SU-DHL-6 (cell line): ENCODE measurements around the gene CDH11.

ENCODE experiments used
- H2AFZ ChIP-seq: fragments of 200-600 bp; sonication (generic); 2 replicates; pipeline ENCODE4 v1.6.1; 2014; ENCODE audit warnings: low read depth, mild to moderate bottlenecking, moderate library complexity, mixed read lengths, antibody characterized with exemption, low read length; ENCODE audit not compliant: severe bottlenecking
- H3F3A ChIP-seq: fragments of 200-600 bp; shearing (Covaris generic); 2 replicates; pipeline ENCODE4 v1.6.0; 2016; ENCODE audit warnings: antibody characterized with exemption, mild to moderate bottlenecking; ENCODE audit not compliant: insufficient read depth
- H3K27ac ChIP-seq: fragments of 200-600 bp; sonication (generic); 2 replicates; pipeline ENCODE4 v1.5.1; 2016; ENCODE audit warnings: low read depth, mild to moderate bottlenecking, low read length, moderate library complexity, mixed read lengths
- H3K27me3 ChIP-seq: fragments of 200-600 bp; sonication (generic), shearing (Covaris generic); 2 replicates; pipeline ENCODE4 v1.6.0; 2014; ENCODE audit warnings: mild to moderate bottlenecking, low read length
- H3K36me3 ChIP-seq: fragments of 200-600 bp; sonication (generic); 2 replicates; pipeline ENCODE4 v1.6.1; 2014; ENCODE audit warnings: mild to moderate bottlenecking, low read length, mixed read lengths
- H3K4me2 ChIP-seq: fragments of 300-600, 200-600 bp; shearing (Covaris generic), sonication (generic); 2 replicates; pipeline ENCODE4 v1.6.0; 2014; ENCODE audit warnings: low read length, low read depth, mild to moderate bottlenecking; ENCODE audit not compliant: poor library complexity, severe bottlenecking
- H3K4me3 ChIP-seq: fragments of 200-600 bp; sonication (generic); 2 replicates; pipeline ENCODE4 v1.5.1; 2014; ENCODE audit warnings: antibody characterized with exemption, low read length, mild to moderate bottlenecking, mixed read lengths; ENCODE audit not compliant: insufficient read depth, poor library complexity, severe bottlenecking
- H3K79me2 ChIP-seq: fragments of 200-600 bp; sonication (generic); 2 replicates; pipeline ENCODE4 v1.6.1; 2014; ENCODE audit warnings: mild to moderate bottlenecking, low read length, moderate library complexity; ENCODE audit not compliant: insufficient read depth
- H3K9ac ChIP-seq: fragments of 200-600 bp; sonication (generic); 2 replicates; pipeline ENCODE4 v1.7.0; 2014; ENCODE audit warnings: mild to moderate bottlenecking, low read length
- H3K9me2 ChIP-seq: fragments of 200-600 bp; sonication (generic); replicated peaks from 2 replicates; pipeline ENCODE4 v1.6.1; 2014; ENCODE audit warnings: low read length; ENCODE audit not compliant: insufficient read depth
- H3K9me3 ChIP-seq: fragments of 200-600 bp; sonication (generic); 2 replicates; pipeline ENCODE4 v1.6.1; 2014; ENCODE audit warnings: low read length, mixed read lengths; ENCODE audit not compliant: insufficient read depth
- H4K20me1 ChIP-seq: fragments of 200-600 bp; sonication (generic); 2 replicates; pipeline ENCODE4 v1.6.1; 2014; ENCODE audit warnings: low read depth, mild to moderate bottlenecking, antibody characterized with exemption, low read length, moderate library complexity, mixed read lengths
- CTCF ChIP-seq: fragments of 200-600 bp; sonication (generic); IDR thresholded peaks from one replicate; pipeline ENCODE4 v1.5.1; 2017; ENCODE audit warnings: antibody characterized with exemption, mild to moderate bottlenecking, low read length, moderate library complexity; ENCODE audit not compliant: insufficient read depth, poor library complexity, severe bottlenecking
- EZH2phosphoT487 ChIP-seq: fragments of 200-600 bp; sonication (generic), shearing (Covaris generic); conservative IDR thresholded peaks from 2 replicates; pipeline ENCODE4 v1.6.1; 2018; ENCODE audit warnings: mild to moderate bottlenecking, antibody characterized with exemption, low read length, moderate library complexity, mixed read lengths

Gene CDH11

DNA sequence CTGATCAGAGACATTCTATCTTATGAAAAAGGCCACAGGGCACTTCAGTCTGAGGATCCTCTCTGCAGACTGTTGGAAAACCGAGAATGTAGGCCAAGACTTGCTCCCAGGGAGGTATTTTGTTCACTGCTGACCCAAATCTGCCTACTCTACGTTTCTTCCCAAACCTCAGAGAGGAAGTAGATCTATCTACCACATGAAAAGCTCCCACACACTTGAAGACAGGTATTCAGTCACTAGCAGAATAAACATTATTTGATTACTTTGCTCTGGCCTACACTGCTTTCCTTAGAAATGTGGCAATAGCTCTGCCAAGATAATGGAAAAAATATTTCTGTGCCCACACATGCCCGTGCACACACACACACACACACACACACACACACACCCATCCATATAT is 164.6 kb downstream of the CDH11 start:
- H3F3A ChIP-seq: no peaks in the 10 kb centered on the region
- H3K36me3 ChIP-seq: no peaks in the 10 kb centered on the region
- no peaks in the 10 kb centered on the region for H3K9me3 ChIP-seq
- no peaks in the 10 kb centered on the region for H3K9me2 ChIP-seq
- H3K27me3 ChIP-seq: no peaks in the 10 kb centered on the region
- no peak overlapping the region for H2AFZ ChIP-seq
- H3K4me3 ChIP-seq: no peak overlapping the region
- H4K20me1 ChIP-seq: no peaks in the 10 kb centered on the region
- H3K27ac ChIP-seq: no peak overlapping the region
- TF ChIP-seq CTCF: no peak
- no peak for TF ChIP-seq EZH2phosphoT487
- no peaks in the 10 kb centered on the region for H3K79me2 ChIP-seq
- no peak overlapping the region for H3K4me2 ChIP-seq
- no peak overlapping the region for H3K9ac ChIP-seq

GRCh38 chr16:64952177-64952576 is 169.7 kb downstream of the CDH11 start:
- no peaks in the 10 kb centered on the region for H3K9me2 ChIP-seq
- no peak overlapping the region for H3K4me2 ChIP-seq
- H3K9me3 ChIP-seq: no peaks in the 10 kb centered on the region
- no peak overlapping the region for H2AFZ ChIP-seq
- TF ChIP-seq EZH2phosphoT487 (no peak), CTCF (no peak)
- no peaks in the 10 kb centered on the region for H4K20me1 ChIP-seq
- no peak overlapping the region for H3K4me3 ChIP-seq
- H3K79me2 ChIP-seq: no peaks in the 10 kb centered on the region
- no peak overlapping the region for H3K27ac ChIP-seq
- no peaks in the 10 kb centered on the region for H3K36me3 ChIP-seq
- no peaks in the 10 kb centered on the region for H3F3A ChIP-seq
- no peak overlapping the region for H3K9ac ChIP-seq
- no peaks in the 10 kb centered on the region for H3K27me3 ChIP-seq

DNA sequence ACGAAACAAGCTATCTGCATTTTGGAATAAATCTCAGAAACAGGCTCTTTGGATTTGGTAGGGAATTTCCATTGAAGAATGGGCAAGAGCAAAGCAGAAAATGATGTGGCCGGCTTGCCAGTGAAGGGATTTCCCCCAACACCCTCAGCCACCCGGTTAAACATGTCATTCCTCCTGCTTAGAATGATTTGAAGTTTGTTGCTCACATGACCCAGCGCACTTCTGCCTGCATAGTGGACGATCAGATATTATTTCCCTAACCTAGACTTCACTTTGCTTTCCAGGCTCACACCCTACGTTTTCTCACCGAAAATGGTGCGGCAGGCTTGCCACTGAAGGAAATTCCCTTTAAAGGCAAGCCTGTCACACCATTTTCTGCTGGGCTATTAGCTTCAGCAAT is 170.7 kb downstream of the CDH11 start:
- TF ChIP-seq EZH2phosphoT487 (no peak), CTCF (no peak)
- Histone ChIP-seq H3K36me3 (no peaks in the 10 kb centered on the region), H3K9me3 (no peaks in the 10 kb centered on the region), H3K79me2 (no peaks in the 10 kb centered on the region), H3K9me2 (no peaks in the 10 kb centered on the region), H3K4me3 (no peak overlapping the region), H3K27me3 (no peaks in the 10 kb centered on the region), H3K9ac (no peak overlapping the region), H4K20me1 (no peaks in the 10 kb centered on the region), H2AFZ (no peak overlapping the region), H3F3A (no peaks in the 10 kb centered on the region), H3K4me2 (no peak overlapping the region), H3K27ac (no peak overlapping the region)

DNA sequence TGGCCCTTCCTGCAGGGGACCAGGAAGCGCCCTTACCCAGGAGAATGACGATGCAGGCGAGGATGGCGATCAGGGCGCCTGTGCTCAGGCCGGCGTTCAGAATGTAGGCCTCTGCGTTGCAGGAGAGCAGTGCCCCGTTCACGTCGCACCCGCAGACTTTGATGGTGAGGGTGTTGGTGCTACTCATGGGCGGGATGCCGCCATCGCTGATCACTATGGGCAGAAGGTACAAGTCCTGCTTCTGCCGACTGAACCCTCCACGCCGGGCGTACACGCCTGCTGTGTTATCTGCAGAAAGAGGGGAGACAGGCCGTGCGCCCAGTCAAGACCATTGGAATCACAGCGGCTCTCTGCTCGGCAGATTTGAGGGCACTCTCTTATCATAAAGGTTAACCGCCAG is 171.1 kb downstream of the CDH11 start:
- no peak overlapping the region for H3K9ac ChIP-seq
- no peaks in the 10 kb centered on the region for H3K36me3 ChIP-seq
- H3F3A ChIP-seq: no peaks in the 10 kb centered on the region

More for the DNA sequence above, 171.1 kb downstream of the CDH11 start:
- Histone ChIP-seq H3K4me2 (no peak overlapping the region), H3K27ac (no peak overlapping the region), H2AFZ (no peak overlapping the region), H3K9me2 (no peaks in the 10 kb centered on the region), H3K9me3 (no peaks in the 10 kb centered on the region), H3K27me3 (no peaks in the 10 kb centered on the region), H4K20me1 (no peaks in the 10 kb centered on the region), H3K4me3 (no peak overlapping the region), H3K79me2 (no peaks in the 10 kb centered on the region)
- TF ChIP-seq EZH2phosphoT487: no peak
- no peak for TF ChIP-seq CTCF
